Adrenal gland (tissue), 12 donors: ENCODE measurements around the gene DBET. TPM values are rescaled to one million over a fixed set of nuclear protein-coding genes. Genes with fewer than 3 reads are reported as not detected.
A peak's percentile ranks its signal among the peaks of the same experiment; 100 is the strongest.
"Not testable (repeated sequence)": the region's sequence is repeated elsewhere in the genome, so short reads cannot be mapped to it uniquely, and the experiment has no call there.

Experiments used
- DNase-seq, 7 donors: peaks; one replicate each; pipeline ENCODE4 v3.0.0-alpha.2; 2019 to 2020
- H3K27ac ChIP-seq, 5 donors: fragments of 200-600 bp; sonication (generic) in 4 of 5; 1 replicate in 3 of 5; 2 replicates in 2 of 5; pipeline versions ENCODE4 v1.5.1 to v1.8.0; 2016 to 2020; ENCODE audit warnings: mild to moderate bottlenecking in 1 of 5
- H3K27me3 ChIP-seq: fragments of 200-600 bp; 2 replicates; pipeline ENCODE4 v1.8.0; 2021
- H3K36me3 ChIP-seq, 2 donors: fragments of 200-600 bp; replicated peaks in 1 of 2; 1 replicate in 1 of 2; 2 replicates in 1 of 2; pipeline versions ENCODE4 v1.5.1 to v1.8.0; 2018 to 2022
- H3K4me1 ChIP-seq, 2 donors: fragments of 200-600 bp; replicated peaks in 1 of 2; 1 replicate in 1 of 2; 2 replicates in 1 of 2; pipeline versions ENCODE4 v1.5.1 to v1.8.0; 2018 to 2021
- H3K4me3 ChIP-seq, 4 donors: fragments of 200-600 bp; sonication (generic) in 3 of 4; one replicate each; pipeline ENCODE4 v1.5.1; 2016 to 2018
- H3K9me3 ChIP-seq, 3 donors: fragments of 200-600 bp; sonication (generic) in 1 of 3; replicated peaks in 1 of 3; 1 replicate in 2 of 3; 2 replicates in 1 of 3; pipeline versions ENCODE4 v1.5.1 to v1.8.0; 2016 to 2021
- WGBS, 4 donors: extraction: QIAGEN DNeasy Blood & Tissue Kit in 2 of 4; methylation state at CpG; one replicate each; pipeline versions ENCODE4 v1.1.5 to v1.1.7; 2013 to 2017; 5-methylcytosine and 5-hydroxymethylcytosine counted together
- intact Hi-C, 2 donors: fragments of 100-400 bp; cut with DNase I; formaldehyde crosslinking; loops; one replicate each; pipeline versions ENCODE4 v1.14.1 to v1.15.0; 2022 to 2023
- polyA plus RNA-seq, 3 donors: library from polyadenylated mRNA; stranded (reverse); fragments of 200-250 nt in 2 of 3; fragments of 350-450 nt in 1 of 3; fragmentation: Illumina TruSeq in 1 of 3; extraction: RNeasy Lipid Tissue Mini Kit (QIAGEN cat#74804) in 1 of 3; gene quantifications; one replicate each; pipeline ENCODE4 v1.2.3, GENCODE V29; 2013 to 2014
- total RNA-seq, 9 donors: library from RNA; depleted of rRNA in 4 of 9; stranded (reverse); fragments of >200 nt in 4 of 9; fragments of 120-200 nt in 1 of 9; fragmentation: NEBNext Ultra II Directional in 1 of 9; extraction: Animal tissue kit (Norgen Biotek cat#: 25700) in 1 of 9; gene quantifications; one replicate each; pipeline versions ENCODE4 v1.1.0 to v1.2.4, GENCODE V29; 2013 to 2023
- donor health status: healthy with polysubstance abuse.
- donor health status: Bipolar disorder and iron deficiency.
- donor health status: DM: yes; HTN: yes; CAD: no.
- donor health status: DM: no; HTN: no; CAD: no.
- donor health status: DM: no; HTN: no; CAD: no.
- donor health status: DM: yes; HTN: yes; CAD: no.

The DBET gene
- total and polyA plus RNA-seq, 12 donors = not detected

- H3K4me3 ChIP-seq, intact Hi-C loops, H3K27ac ChIP-seq, H3K27me3 ChIP-seq, H3K4me1 ChIP-seq, H3K9me3 ChIP-seq, H3K36me3 ChIP-seq, DNase-seq: not testable (repeated sequence)
- WGBS, 4 donors = 74 to 80% (median 75%) methylated on average over 2 to 4 of the region's 4 CpGs; no CpG with 5 or more reads in 1 of the 4 donors
Measured at GRCh38 chr4:190058997-190059396, 5.3 kb upstream of the DBET start.

GRCh38 chr4:190064805-190065204, 503 bp downstream of the DBET start:
- H3K4me1 ChIP-seq, DNase-seq, intact Hi-C loops, H3K9me3 ChIP-seq, H3K27ac ChIP-seq, H3K4me3 ChIP-seq, H3K27me3 ChIP-seq, H3K36me3 ChIP-seq: not testable (repeated sequence)
- 16 to 25% (median 20%) methylated on average over 3 of the region's 3 CpGs for WGBS, 4 donors

GRCh38 chr4:190068351-190068750, 4.0 kb downstream of the DBET start:
- H3K27me3 ChIP-seq, H3K9me3 ChIP-seq, H3K4me1 ChIP-seq, H3K4me3 ChIP-seq, intact Hi-C loops, H3K36me3 ChIP-seq, H3K27ac ChIP-seq: not testable (repeated sequence)
- peak in 1 of 7 donors; percentile 60 for DNase-seq
- WGBS, 4 donors = 43 to 87% (median 55%) methylated on average over 18 to 45 of the region's 45 CpGs

- 55 to 58% methylated on average over 4 to 8 of the region's 27 CpGs; no CpG with 5 or more reads in 2 of the 4 donors for WGBS, 4 donors
- H3K36me3 ChIP-seq, H3K27ac ChIP-seq: not testable (repeated sequence)
Measured at GRCh38 chr4:190093052-190093451, 28.8 kb downstream of the DBET start.

GRCh38 chr4:190094031-190094430, 29.7 kb downstream of the DBET start:
- H3K4me3 ChIP-seq, H3K4me1 ChIP-seq, DNase-seq, H3K9me3 ChIP-seq, intact Hi-C loops, H3K27ac ChIP-seq, H3K27me3 ChIP-seq, H3K36me3 ChIP-seq: not testable (repeated sequence)
- 25% methylated on average over 1 of the region's 1 CpG; no CpG with 5 or more reads in 3 of the 4 donors for WGBS, 4 donors

More at GRCh38 chr4:190093052-190093451, 28.8 kb downstream of the DBET start:
- H3K4me3 ChIP-seq, H3K27me3 ChIP-seq, H3K4me1 ChIP-seq, H3K9me3 ChIP-seq, DNase-seq, intact Hi-C loops: not testable (repeated sequence)

GRCh38 chr4:190095335-190095734, 31.0 kb downstream of the DBET start:
- H3K4me3 ChIP-seq, H3K4me1 ChIP-seq, H3K36me3 ChIP-seq, H3K27me3 ChIP-seq, H3K9me3 ChIP-seq, DNase-seq, intact Hi-C loops, H3K27ac ChIP-seq: not testable (repeated sequence)
- no CpG with 5 or more reads among the region's 6 CpGs for WGBS, 4 donors

- intact Hi-C loops, H3K27ac ChIP-seq, DNase-seq, H3K36me3 ChIP-seq, H3K27me3 ChIP-seq, H3K4me3 ChIP-seq, H3K9me3 ChIP-seq, H3K4me1 ChIP-seq: not testable (repeated sequence)
- WGBS, 4 donors = 20 to 51% (median 38%) methylated on average over 2 of the region's 2 CpGs
Measured at GRCh38 chr4:190099605-190100004, 35.3 kb downstream of the DBET start.

GRCh38 chr4:190101525-190101924, 37.2 kb downstream of the DBET start:
- WGBS, 4 donors = no CpG with 5 or more reads among the region's 1 CpG
- H3K4me1 ChIP-seq, H3K4me3 ChIP-seq, DNase-seq, H3K27ac ChIP-seq, H3K27me3 ChIP-seq, H3K36me3 ChIP-seq, intact Hi-C loops, H3K9me3 ChIP-seq: not testable (repeated sequence)

- not testable (repeated sequence) for DNase-seq
Measured at GRCh38 chr4:190106191-190106590, 41.9 kb downstream of the DBET start.

GRCh38 chr4:190106611-190107480, 42.5 kb downstream of the DBET start:
- DNase-seq = peak in 1 of 7 donors; percentile 17
- H3K4me3 ChIP-seq, intact Hi-C loops, H3K27ac ChIP-seq, H3K9me3 ChIP-seq, H3K27me3 ChIP-seq, H3K36me3 ChIP-seq, H3K4me1 ChIP-seq: not testable (repeated sequence)
- WGBS, 4 donors = 39 to 42% (median 41%) methylated on average over 7 of the region's 7 CpGs

More at GRCh38 chr4:190106191-190106590, 41.9 kb downstream of the DBET start:
- H3K4me3 ChIP-seq, H3K27me3 ChIP-seq, H3K4me1 ChIP-seq, intact Hi-C loops, H3K27ac ChIP-seq, H3K36me3 ChIP-seq, H3K9me3 ChIP-seq: not testable (repeated sequence)
- 35 to 40% (median 37%) methylated on average over 3 of the region's 3 CpGs for WGBS, 4 donors

GRCh38 chr4:190107766-190108485, 43.6 kb downstream of the DBET start:
- H3K4me3 ChIP-seq, H3K9me3 ChIP-seq, H3K36me3 ChIP-seq, H3K27ac ChIP-seq, H3K27me3 ChIP-seq, H3K4me1 ChIP-seq, DNase-seq, intact Hi-C loops: not testable (repeated sequence)
- 40 to 51% (median 47%) methylated on average over 2 of the region's 2 CpGs for WGBS, 4 donors
